K562 (cell line): ENCODE data around the gene ASB11. TPM values are rescaled to one million over a fixed set of nuclear protein-coding genes. Genes with fewer than 3 reads are reported as not detected.

ENCODE experiments used
- ATAC-seq: fragments of 200-7000 bp; cut with Tn5 transposase; 3 replicates; pipeline ENCODE4 v1.9.1; 2020; ENCODE audit warnings: moderate library complexity
- BruUV-seq: library from RNA; stranded (reverse); fragments of 400-500 nt; replicated peaks from 2 replicates; lab custom pipeline; 2021; lab: Mats Ljungman, UMichigan
- CTCF ChIA-PET: fragments of 300-600 bp; formaldehyde crosslinking; extraction: SDS; loops from one replicate; lab custom pipeline; 2021; ENCODE audit warnings: low intra/inter-chr PET ratio; lab: Yijun Ruan, JAX
- POLR2A ChIA-PET: fragments of 300-600, 350-650 bp; sonication (Branson Sonifier 250); formaldehyde crosslinking; extraction: SDS; loops from one replicate; lab custom pipeline; 2021; ENCODE audit warnings: antibody characterized with exemption, inconsistent platforms; lab: Yijun Ruan, JAX
- DNase-seq, 4 experiments: peaks; one replicate each; pipeline versions ENCODE4 v3.0.0 to v3.0.0-alpha.2; 2011 to 2018; ENCODE audit warnings: low spot score in 3 of 4, mixed read lengths in 3 of 4; ENCODE audit errors: extremely low read depth in 1 of 4
- FAIRE-seq: peaks from 2 replicates; lab custom pipeline; 2011; peaks lifted over from hg19 to GRCh38; lab: Jason Lieb, UNC
- H2AFZ ChIP-seq: 2 replicates; pipeline ENCODE4 v1.6.0; 2011; ENCODE audit warnings: low read depth, low read length, control low read depth, inconsistent platforms
- H3K27ac ChIP-seq: fragments of 200-600 bp; 3 replicates; pipeline ENCODE4 v1.8.0; 2011; ENCODE audit warnings: low read depth, mild to moderate bottlenecking, control low read depth, inconsistent platforms, low read length, moderate library complexity, mixed read lengths; ENCODE audit errors: extremely low read depth
- H3K27me3 ChIP-seq, 2 experiments: fragments of 300-600 bp in 1 of 2; 2 replicates in 1 of 2; 3 replicates in 1 of 2; pipeline versions ENCODE4 v1.6.0 to v1.8.0; 2011; ENCODE audit warnings: inconsistent platforms in 2 of 2, low read length in 2 of 2, mild to moderate bottlenecking in 1 of 2, mixed read lengths in 1 of 2, moderate library complexity in 1 of 2; ENCODE audit not compliant: control insufficient read depth in 2 of 2, insufficient read depth in 2 of 2
- H3K36me3 ChIP-seq: fragments of 300-600 bp; 3 replicates; pipeline ENCODE4 v1.8.0; 2011; ENCODE audit warnings: mild to moderate bottlenecking, low read length, inconsistent platforms; ENCODE audit not compliant: control insufficient read depth, insufficient read depth
- H3K4me1 ChIP-seq, 2 experiments: fragments of 200-600 bp in 1 of 2; replicated peaks in 1 of 2; 2 replicates in 1 of 2; 3 replicates in 1 of 2; pipeline versions ENCODE4 v1.5.1 to v1.8.0; 2011; ENCODE audit warnings: inconsistent platforms in 2 of 2, low read length in 2 of 2, mild to moderate bottlenecking in 1 of 2, mixed read lengths in 1 of 2, moderate library complexity in 1 of 2; ENCODE audit not compliant: control insufficient read depth in 2 of 2, insufficient read depth in 2 of 2
- H3K4me2 ChIP-seq: 2 replicates; pipeline ENCODE4 v1.6.1; 2011; ENCODE audit warnings: low read length, control low read depth, inconsistent platforms, mixed read lengths; ENCODE audit not compliant: insufficient read depth
- H3K4me3 ChIP-seq: fragments of 200-600 bp; sonication (generic), shearing (Covaris generic); 2 replicates; pipeline ENCODE4 v1.5.1; 2016; ENCODE audit warnings: control low read depth, inconsistent platforms
- H3K79me2 ChIP-seq: fragments of 200-600 bp; 3 replicates; pipeline ENCODE4 v1.8.0; 2011; ENCODE audit warnings: low read length, inconsistent platforms; ENCODE audit not compliant: control insufficient read depth, insufficient read depth
- H3K9ac ChIP-seq, 2 experiments: 2 replicates each; pipeline versions ENCODE4 v1.6.0 to v1.6.1; 2011; ENCODE audit warnings: low read depth in 2 of 2, low read length in 2 of 2, control low read depth in 1 of 2, inconsistent platforms in 1 of 2, mild to moderate bottlenecking in 1 of 2, mixed read lengths in 1 of 2; ENCODE audit not compliant: insufficient read depth in 1 of 2
- H3K9me1 ChIP-seq: one replicate; pipeline ENCODE4 v1.6.0; 2011; ENCODE audit warnings: inconsistent platforms, mild to moderate bottlenecking, low read length, moderate library complexity; ENCODE audit not compliant: control insufficient read depth, insufficient read depth
- H3K9me3 ChIP-seq: replicated peaks from 2 replicates; pipeline ENCODE4 v1.5.1; 2011; ENCODE audit warnings: low read depth, low read length, inconsistent platforms; ENCODE audit not compliant: control insufficient read depth, insufficient read depth
- H4K20me1 ChIP-seq: replicated peaks from 2 replicates; pipeline ENCODE4 v1.6.1; 2011; ENCODE audit warnings: low read length, inconsistent platforms, mixed read lengths; ENCODE audit not compliant: control insufficient read depth, insufficient read depth
- E2F6 ChIP-seq, 2 experiments: IDR thresholded peaks; 2 replicates each; pipeline ENCODE4 v1.6.1; 2011; ENCODE audit warnings: borderline replicate concordance in 1 of 2, control low read depth in 1 of 2, low read depth in 1 of 2, low read length in 1 of 2, mild to moderate bottlenecking in 1 of 2, mixed read lengths in 1 of 2, moderate library complexity in 1 of 2; ENCODE audit not compliant: insufficient read depth in 1 of 2, insufficient read length in 1 of 2, poor library complexity in 1 of 2, severe bottlenecking in 1 of 2; ENCODE audit errors: extremely low read depth in 1 of 2
- JUN ChIP-seq, 2 experiments: sonication (generic) in 1 of 2; formaldehyde crosslinking in 1 of 2; IDR thresholded peaks; 2 replicates each; pipeline versions ENCODE4 v1.6.1 to v1.8.0; 2012 to 2022; ENCODE audit warnings: borderline replicate concordance in 2 of 2, mild to moderate bottlenecking in 2 of 2, improper control_type of control experiment in 1 of 2, low read depth in 1 of 2, low read length in 1 of 2, missing genetic modification reagents in 1 of 2
- NR2C2 ChIP-seq, 2 experiments: fragments of 200-800 bp in 1 of 2; sonication (Bioruptor generic) in 1 of 2; sonication (generic) in 1 of 2; formaldehyde crosslinking in 1 of 2; IDR thresholded peaks; 2 replicates each; pipeline versions ENCODE4 v1.6.1 to v1.8.0; 2016 to 2022; ENCODE audit warnings: mild to moderate bottlenecking in 1 of 2, missing compliant biosample characterization in 1 of 2, missing genetic modification characterization in 1 of 2, missing genetic modification reagents in 1 of 2
- SMARCB1 ChIP-seq: IDR thresholded peaks from 2 replicates; pipeline ENCODE4 v1.6.1; 2011; ENCODE audit warnings: improper control_type of control experiment, low read depth; ENCODE audit not compliant: insufficient read length
- THRB ChIP-seq: fragments of 450-650 bp; formaldehyde crosslinking; conservative IDR thresholded peaks from 2 replicates; pipeline ENCODE4 v1.4.0; 2022; ENCODE audit warnings: mild to moderate bottlenecking, missing genetic modification characterization
- ZKSCAN8 ChIP-seq: fragments of 200-800 bp; sonication (Bioruptor generic); IDR thresholded peaks from 2 replicates; pipeline ENCODE4 v1.6.1; 2016; ENCODE audit warnings: missing genetic modification characterization, missing compliant biosample characterization
- ZMIZ1 ChIP-seq, 2 experiments: fragments of 150-350 bp in 1 of 2; IDR thresholded peaks; 2 replicates each; pipeline ENCODE4 v1.6.1; 2012 to 2016; ENCODE audit warnings: low read depth in 2 of 2, low read length in 2 of 2, mild to moderate bottlenecking in 1 of 2, moderate library complexity in 1 of 2
- ZNF444 ChIP-seq: fragments of 250-450 bp; sonication (Bioruptor Pico); IDR thresholded peaks from 2 replicates; pipeline ENCODE4 v1.4.0; 2020; ENCODE audit warnings: mild to moderate bottlenecking, moderate library complexity
- ZNF445 ChIP-seq: fragments of 250-450 bp; sonication (Bioruptor Pico); IDR thresholded peaks from 2 replicates; pipeline ENCODE4 v1.4.0; 2020; ENCODE audit warnings: low read depth, mild to moderate bottlenecking, moderate library complexity
- WGBS: fragments of 100-300 bp; shearing (Covaris generic); methylation state at CpG from one replicate; pipeline ENCODE4 v1.1.6; 2016; ENCODE audit warnings: low coverage, mixed read lengths; ENCODE audit not compliant: insufficient coverage; ENCODE audit errors: missing lambda C conversion rate; 5-methylcytosine and 5-hydroxymethylcytosine counted together
- in situ Hi-C: fragments of 300-500 bp; cut with MboI; formaldehyde crosslinking; loops from 4 replicates; pipeline ENCODE4 v1.15.0; 2018; ENCODE audit warnings: inconsistent platforms, mixed read lengths
- intact Hi-C: fragments of 100-400 bp; cut with micrococcal nuclease; formaldehyde crosslinking; loops from 2 replicates; pipeline ENCODE4 v1.14.2; 2022
- polyA plus RNA-seq, 8 experiments: library from polyadenylated mRNA; depleted of rRNA in 4 of 8; stranded (reverse) in 5 of 8; unstranded in 3 of 8; fragments of >200 nt; fragmentation: Nextera tagmentation in 2 of 8; fragmentation: Illumina TruSeq in 1 of 8; extraction: Ambion mirVana in 2 of 8; extraction: Trizol in 1 of 8; gene quantifications; 2 replicates each; pipeline versions ENCODE4 v1.2.1 to v1.2.3, GENCODE V29; 2011 to 2014; ENCODE audit warnings: inconsistent platforms in 1 of 8, missing spikeins in 1 of 8
- total RNA-seq, 7 experiments: library from RNA; depleted of rRNA in 6 of 7; stranded (reverse); fragments of >200 nt in 6 of 7; fragmentation: Illumina TruSeq in 2 of 7; extraction: Trizol in 2 of 7; gene quantifications; 2 replicates each; pipeline versions ENCODE4 v1.2.1 to v1.2.3, GENCODE V29; 2011 to 2021; ENCODE audit warnings: low replicate concordance in 1 of 7
- TF ChIP-seq, protein P1 (sequence below): fragments of 450-650 bp; conservative IDR thresholded peaks from 2 replicates; pipeline ENCODE4 v1.6.1; 2016; ENCODE audit warnings: missing genetic modification characterization, low read depth, mild to moderate bottlenecking, control low read depth, missing compliant biosample characterization
- TF ChIP-seq, protein P2 (sequence below): fragments of 250-450 bp; sonication (Bioruptor Pico); IDR thresholded peaks from 2 replicates; pipeline ENCODE4 v1.9.0; 2021; ENCODE audit warnings: mild to moderate bottlenecking

Gene ASB11
- total and polyA plus RNA-seq, 9 of the 15 experiments (the other 6 are each of a cell fraction or from before 2014, with no cell fraction given), result not detected

DNA sequence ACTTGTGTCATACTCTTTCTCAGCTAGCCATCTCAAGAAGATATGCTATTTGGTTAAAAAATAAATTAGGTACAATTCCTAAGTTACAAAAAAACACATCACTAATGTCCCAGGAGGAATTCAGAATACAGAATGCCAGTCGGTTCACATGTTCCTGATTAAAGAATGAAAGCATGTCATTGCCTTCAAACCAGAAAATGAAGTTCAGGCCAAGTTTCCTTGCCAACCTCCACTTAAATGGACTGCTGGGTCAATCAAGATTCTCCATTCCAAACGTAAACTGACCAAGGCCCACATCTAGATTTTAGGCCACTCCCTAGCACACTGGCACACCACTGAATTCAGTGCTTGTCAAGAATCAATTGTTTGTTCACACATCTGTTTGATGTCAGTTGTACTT is 13.4 kb upstream of the ASB11 start (continued):
- TF ChIP-seq THRB (CRISPR knock-in tag) (no peak), ZNF444 (CRISPR knock-in tag) (no peak), JUN (IDR thresholded peaks at IDR 0.05; ENCODE audit: borderline replicate concordance, low read depth, low read length) (no peak), JUN (CRISPR knock-in tag; IDR thresholded peaks at IDR 0.05; ENCODE audit: borderline replicate concordance) (no peak), SMARCB1 (no peak), ZKSCAN8 (no peak)
- TF ChIP-seq, protein P1, sequence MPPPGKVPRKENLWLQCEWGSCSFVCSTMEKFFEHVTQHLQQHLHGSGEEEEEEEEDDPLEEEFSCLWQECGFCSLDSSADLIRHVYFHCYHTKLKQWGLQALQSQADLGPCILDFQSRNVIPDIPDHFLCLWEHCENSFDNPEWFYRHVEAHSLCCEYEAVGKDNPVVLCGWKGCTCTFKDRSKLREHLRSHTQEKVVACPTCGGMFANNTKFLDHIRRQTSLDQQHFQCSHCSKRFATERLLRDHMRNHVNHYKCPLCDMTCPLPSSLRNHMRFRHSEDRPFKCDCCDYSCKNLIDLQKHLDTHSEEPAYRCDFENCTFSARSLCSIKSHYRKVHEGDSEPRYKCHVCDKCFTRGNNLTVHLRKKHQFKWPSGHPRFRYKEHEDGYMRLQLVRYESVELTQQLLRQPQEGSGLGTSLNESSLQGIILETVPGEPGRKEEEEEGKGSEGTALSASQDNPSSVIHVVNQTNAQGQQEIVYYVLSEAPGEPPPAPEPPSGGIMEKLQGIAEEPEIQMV, result no peak

DNA sequence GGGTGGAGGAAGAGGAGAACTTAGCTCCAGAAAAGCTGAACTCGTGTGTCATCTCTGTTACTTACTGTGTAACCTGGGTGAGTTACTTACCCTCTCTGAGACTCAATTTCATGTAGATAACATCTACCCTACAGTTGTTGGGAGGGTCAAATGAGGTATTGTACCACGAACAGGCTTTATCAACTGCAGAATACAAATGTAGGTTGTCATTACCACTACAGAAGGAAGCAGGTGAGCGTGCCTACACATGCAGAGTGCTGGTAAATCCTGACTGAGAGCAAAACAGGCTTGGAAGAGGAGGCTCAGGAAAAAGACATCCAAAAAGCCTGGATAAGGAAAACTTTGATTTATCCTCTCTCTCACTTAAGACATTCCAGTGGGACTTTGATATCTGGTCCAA is 12.7 kb upstream of the ASB11 start:
- H3K9me1 ChIP-seq, result no peaks in the 10 kb centered on the region
- ATAC-seq (no peak), FAIRE-seq (no peak), DNase-seq (no peak)
- in situ Hi-C loops, result loop anchor here (25.0 kb wide), 1 partner anchor 134 kb away; no protein-coding TSS in a partner anchor
- intact Hi-C loops, result no loop called here
- peaks cover 70% of the 10 kb centered on the region for H3K36me3 ChIP-seq
- H3K9ac ChIP-seq, result no peak overlapping the region
- no peak overlapping the region for H3K4me2 ChIP-seq
- WGBS, result 57% methylated on average over 3 of the region's 3 CpGs
- ChIA-PET POLR2A (no interaction called here), CTCF (no interaction called here)
- no peaks in the 10 kb centered on the region for H3K4me1 ChIP-seq
- H3K79me2 ChIP-seq, result peaks cover 7% of the 10 kb centered on the region; the same call in 2 of the 3 replicates
- H3K27me3 ChIP-seq, result no peaks in the 10 kb centered on the region
- no peak overlapping the region for H3K4me3 ChIP-seq
- no peak overlapping the region for H3K27ac ChIP-seq
- no peaks in the 10 kb centered on the region for H3K9me3 ChIP-seq
- no peak overlapping the region for H2AFZ ChIP-seq
- no TSS peak for BruUV-seq
- no peaks in the 10 kb centered on the region for H4K20me1 ChIP-seq
- TF ChIP-seq E2F6 (IDR thresholded peaks at IDR 0.05; ENCODE audit: borderline replicate concordance in 1 of 2, extremely low read depth in 1 of 2, insufficient read depth in 1 of 2, insufficient read length in 1 of 2, low read depth in 1 of 2, low read length in 1 of 2, poor library complexity in 1 of 2, severe bottlenecking in 1 of 2), result no peak
- TF ChIP-seq ZMIZ1 (IDR thresholded peaks at IDR 0.05; ENCODE audit: low read depth in 2 of 2, low read length in 2 of 2), result no peak
- no peak for TF ChIP-seq NR2C2 (CRISPR knock-in tag; IDR thresholded peaks at IDR 0.05)
- no peak for TF ChIP-seq NR2C2 (tag; IDR thresholded peaks at IDR 0.05)
- TF ChIP-seq ZNF445 (CRISPR knock-in tag), result no peak
- TF ChIP-seq, protein P2, sequence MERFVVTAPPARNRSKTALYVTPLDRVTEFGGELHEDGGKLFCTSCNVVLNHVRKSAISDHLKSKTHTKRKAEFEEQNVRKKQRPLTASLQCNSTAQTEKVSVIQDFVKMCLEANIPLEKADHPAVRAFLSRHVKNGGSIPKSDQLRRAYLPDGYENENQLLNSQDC (CRISPR knock-in tag), result no peak
